GM10248 (cell line): Measurements from ENCODE around the gene ATP2B1.

Experiments used
- CTCF ChIA-PET: fragments of 300-600 bp; sonication (Branson Sonifier 250); formaldehyde crosslinking; extraction: SDS; loops from one replicate; lab custom pipeline; 2021; ENCODE audit warnings: antibody characterized with exemption; lab: Yijun Ruan, JAX
- POLR2A ChIA-PET: fragments of 350-650 bp; sonication (Branson Sonifier 250); formaldehyde crosslinking; extraction: SDS; loops from one replicate; lab custom pipeline; 2020; ENCODE audit warnings: antibody characterized with exemption; lab: Yijun Ruan, JAX
- DNase-seq: peaks from one replicate; pipeline ENCODE4 v3.0.0; 2012; ENCODE audit errors: extremely low spot score
- CTCF ChIP-seq: IDR thresholded peaks from 2 replicates; pipeline ENCODE4 v1.5.1; 2012; ENCODE audit warnings: mild to moderate bottlenecking, low read depth; ENCODE audit errors: extremely low read depth, missing control alignments, control extremely low read depth

ATP2B1 gene

GRCh38 chr12:89573051-89573810 lies 135.4 kb downstream of the ATP2B1 start:
- TF ChIP-seq CTCF: no peak
- DNase-seq: no peak
- ChIA-PET POLR2A (no interaction called here), CTCF (interaction anchor here (0.8 to 2.0 kb wide), 5 partner anchors 9 to 458 kb away, joined by 3 to 6 read pairs (median 3); no protein-coding TSS in a partner anchor)

GRCh38 chr12:89571491-89572195 lies 137.0 kb downstream of the ATP2B1 start:
- TF ChIP-seq CTCF: no peak
- DNase-seq: no peak
- POLR2A ChIA-PET: no interaction called here
- CTCF ChIA-PET: no interaction called here

GRCh38 chr12:89568484-89568883 lies 140.2 kb downstream of the ATP2B1 start:
- DNase-seq: no peak
- ChIA-PET POLR2A (no interaction called here), CTCF (no interaction called here)
- TF ChIP-seq CTCF: no peak

DNA sequence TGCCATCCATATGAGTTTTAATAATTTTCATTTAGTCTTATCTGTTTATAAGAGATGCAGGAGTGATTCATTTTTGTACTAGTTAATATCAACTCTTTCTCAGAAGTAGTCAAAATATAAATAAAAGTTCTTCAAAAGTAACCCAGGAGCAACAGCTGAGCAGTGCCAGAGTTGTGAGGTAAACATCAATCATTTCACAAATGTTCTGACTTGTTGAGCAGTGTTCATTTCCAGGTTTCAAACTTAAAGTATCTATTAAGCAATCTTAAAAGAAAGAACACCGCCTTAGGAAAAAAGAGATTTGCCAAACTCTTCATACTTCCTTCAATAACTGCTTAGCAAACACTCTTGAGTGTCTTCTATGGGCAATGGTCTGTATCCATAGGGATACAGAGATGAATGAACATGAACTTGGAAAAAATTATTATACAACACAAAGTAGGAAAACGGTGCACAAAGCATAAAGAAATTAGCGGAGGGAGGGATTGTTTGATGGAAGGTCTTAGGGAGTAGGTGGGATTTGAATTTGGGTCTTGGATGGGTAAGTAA lies 140.9 kb downstream of the ATP2B1 start:
- no peak for TF ChIP-seq CTCF
- no peak for DNase-seq
- POLR2A ChIA-PET: no interaction called here
- CTCF ChIA-PET: no interaction called here

- TF ChIP-seq CTCF: no peak
- ChIA-PET CTCF (interaction anchor here (0.6 to 1.7 kb wide), 5 partner anchors 9 to 37 kb away, joined by 3 to 7 read pairs (median 4); no protein-coding TSS in a partner anchor), POLR2A (no interaction called here)
- DNase-seq: no peak
Observed at GRCh38 chr12:89566615-89567014, 142.0 kb downstream of the ATP2B1 start.

DNA sequence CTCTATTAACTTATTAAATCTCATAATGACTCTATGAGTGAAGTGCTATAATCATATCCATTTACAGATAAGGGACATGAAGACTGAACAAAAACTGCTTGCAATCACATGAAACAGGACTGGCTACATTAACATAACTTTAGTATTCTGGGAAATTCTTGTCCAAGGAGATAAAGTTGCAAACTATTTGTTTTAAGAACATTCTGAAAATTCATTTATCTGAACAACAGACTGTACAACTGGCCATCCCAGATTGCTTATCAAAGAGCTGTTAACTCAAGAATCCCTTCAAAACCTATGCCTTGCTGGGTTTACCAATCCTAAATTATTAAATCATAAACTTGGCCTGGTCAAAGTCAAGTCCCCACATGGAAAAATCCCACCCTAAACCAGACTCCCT lies 143.6 kb downstream of the ATP2B1 start:
- ChIA-PET CTCF (interaction anchor here (1.1 to 1.3 kb wide), 4 partner anchors 9 to 35 kb away, joined by 3 to 5 read pairs (median 4); no protein-coding TSS in a partner anchor), POLR2A (no interaction called here)
- TF ChIP-seq CTCF: no peak
- no peak for DNase-seq
